T-helper 1 cell treated with Interleukin-12 subunit alpha and Interleukin-12 subunit beta and Interleukin-4 antibody, amounts not matched to agents 30 ng/mL and 1 ng/mL, for 36 hours (primary cell): ENCODE results near the gene GSTM2. TPM values are rescaled to one million over a fixed set of nuclear protein-coding genes. Genes with fewer than 3 reads are reported as not detected.

Experiments
- intact Hi-C: fragments of 100-400 bp; cut with micrococcal nuclease; formaldehyde crosslinking; loops from one replicate; pipeline ENCODE4 v1.15.1; 2024
- total RNA-seq: library from RNA; stranded (reverse); gene quantifications from 2 replicates; pipeline ENCODE4 v1.2.3, GENCODE V29; 2022

The GSTM2 gene
- total RNA-seq, 1 donor from 2014 or later, result 52.0 TPM

DNA sequence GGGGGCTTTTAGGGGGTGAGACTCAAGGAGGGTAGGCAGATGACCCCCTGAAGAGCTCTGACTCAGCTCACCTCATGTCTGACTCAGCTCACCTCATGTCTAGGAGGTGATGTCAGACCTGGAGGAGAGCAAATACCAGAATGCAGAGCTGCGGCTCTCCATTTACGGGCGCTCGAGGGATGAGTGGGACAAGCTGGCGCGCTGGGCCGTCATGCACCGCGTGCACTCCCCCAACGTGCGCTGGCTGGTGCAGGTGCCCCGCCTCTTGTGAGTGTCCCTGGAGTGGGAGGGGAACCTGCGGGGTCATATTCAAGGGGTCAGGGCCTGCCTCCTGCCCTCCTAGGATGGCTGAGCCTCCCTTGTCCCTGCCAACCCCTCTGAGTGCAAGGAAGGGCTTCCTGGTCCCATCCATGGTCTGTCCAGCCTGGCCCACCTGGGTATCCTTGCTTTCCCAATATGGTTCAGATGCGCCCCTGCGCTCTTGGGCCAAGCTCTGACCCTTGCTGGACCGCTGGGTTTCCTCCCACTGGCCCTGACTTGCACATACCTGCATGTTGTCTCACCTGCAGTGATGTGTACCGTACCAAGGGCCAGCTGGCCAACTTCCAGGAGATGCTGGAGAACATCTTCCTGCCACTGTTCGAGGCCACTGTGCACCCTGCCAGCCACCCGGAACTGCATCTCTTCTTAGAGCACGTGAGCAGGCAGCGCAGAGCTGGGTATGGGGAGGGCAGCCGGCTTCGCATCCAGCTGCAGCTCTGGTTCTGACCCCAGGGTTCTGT lies 39.1 kb upstream of the GSTM2 start:
- intact Hi-C loops, result loop anchor here (1.0 kb wide), 1 partner anchor 82 kb away; no protein-coding TSS in a partner anchor

DNA sequence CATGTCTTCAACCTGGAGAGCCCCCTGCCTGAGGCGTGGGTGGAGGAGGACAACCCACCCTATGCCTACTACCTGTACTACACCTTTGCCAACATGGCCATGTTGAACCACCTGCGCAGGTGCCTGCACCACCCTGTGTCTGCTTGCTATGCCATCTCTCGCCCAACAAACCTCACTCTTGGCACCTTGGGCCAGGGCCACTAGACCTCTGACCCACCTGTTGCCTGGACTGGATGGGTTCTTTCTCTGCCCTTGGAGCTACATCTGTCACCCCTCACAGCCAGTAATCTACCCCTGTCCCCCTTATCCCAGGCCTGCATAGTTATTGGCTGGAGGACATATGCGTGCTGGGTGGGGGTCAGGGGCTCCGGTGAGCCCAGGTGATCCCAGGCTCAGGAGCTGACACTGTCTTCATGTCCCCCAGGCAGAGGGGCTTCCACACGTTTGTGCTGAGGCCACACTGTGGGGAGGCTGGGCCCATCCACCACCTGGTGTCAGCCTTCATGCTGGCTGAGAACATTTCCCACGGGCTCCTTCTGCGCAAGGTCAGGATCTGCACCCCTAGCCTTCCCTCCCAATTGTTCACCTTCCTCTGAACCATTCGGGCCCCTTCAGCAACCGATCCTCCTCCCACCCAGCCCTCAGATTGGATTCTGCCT lies 38.4 kb upstream of the GSTM2 start:
- intact Hi-C loops, result loop anchor here (1.0 kb wide), 1 partner anchor 83 kb away; no protein-coding TSS in a partner anchor

DNA sequence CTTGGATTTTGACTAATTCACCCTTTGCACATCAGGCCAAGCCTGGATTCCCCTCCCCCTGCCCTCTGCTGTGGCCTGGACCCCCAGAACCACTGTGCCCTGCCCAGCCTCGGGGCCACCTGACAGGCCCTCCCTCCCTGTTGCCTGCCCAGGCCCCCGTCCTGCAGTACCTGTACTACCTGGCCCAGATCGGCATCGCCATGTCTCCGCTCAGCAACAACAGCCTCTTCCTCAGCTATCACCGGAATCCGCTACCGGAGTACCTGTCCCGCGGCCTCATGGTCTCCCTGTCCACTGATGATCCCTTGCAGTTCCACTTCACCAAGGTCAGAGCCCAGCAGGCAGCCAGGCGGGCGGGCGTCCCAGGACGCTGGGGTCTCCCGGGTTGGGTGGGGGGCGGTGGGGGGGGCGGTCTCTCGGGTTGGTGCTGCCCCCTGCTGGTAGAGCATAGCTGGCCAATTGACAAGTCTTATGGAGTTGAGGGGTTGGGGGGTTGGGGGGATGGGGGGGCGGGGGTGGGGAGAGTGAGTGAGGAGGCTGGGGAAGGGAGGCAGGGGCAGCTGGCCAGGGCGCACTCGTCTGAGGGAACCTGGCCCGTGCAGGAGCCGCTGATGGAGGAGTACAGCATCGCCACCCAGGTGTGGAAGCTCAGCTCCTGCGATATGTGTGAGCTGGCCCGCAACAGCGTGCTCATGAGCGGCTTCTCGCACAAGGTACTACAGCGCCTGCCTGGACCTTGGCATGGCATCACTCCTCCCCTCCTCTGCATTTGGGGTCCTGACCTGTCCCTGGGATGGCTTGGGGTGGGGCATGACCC lies 37.6 kb upstream of the GSTM2 start:
- intact Hi-C loops, result no loop called here

DNA sequence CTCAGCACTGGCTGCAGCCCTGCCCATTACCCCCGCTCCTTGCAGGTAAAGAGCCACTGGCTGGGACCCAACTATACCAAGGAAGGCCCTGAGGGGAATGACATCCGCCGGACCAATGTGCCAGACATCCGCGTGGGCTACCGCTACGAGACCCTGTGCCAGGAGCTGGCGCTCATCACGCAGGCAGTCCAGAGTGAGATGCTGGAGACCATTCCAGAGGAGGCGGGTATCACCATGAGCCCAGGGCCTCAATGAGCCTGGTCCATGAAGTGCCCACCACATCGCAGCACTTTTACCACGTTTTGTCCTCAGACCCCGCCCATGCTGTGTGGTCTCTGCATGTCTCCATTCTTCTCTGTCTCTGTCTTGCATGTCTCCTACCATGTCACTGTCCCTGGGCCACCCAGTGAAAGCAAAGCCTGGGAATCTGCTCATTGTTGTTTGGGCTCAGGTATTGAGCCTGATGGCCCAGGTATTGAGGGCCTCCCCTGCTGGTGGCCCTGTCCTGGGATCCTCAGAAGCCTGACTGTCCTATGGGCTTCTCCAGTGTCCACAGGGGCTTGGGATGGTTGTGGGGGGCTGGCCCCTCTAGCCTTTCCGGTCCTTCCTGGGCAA lies 36.9 kb upstream of the GSTM2 start:
- intact Hi-C loops, result no loop called here

DNA sequence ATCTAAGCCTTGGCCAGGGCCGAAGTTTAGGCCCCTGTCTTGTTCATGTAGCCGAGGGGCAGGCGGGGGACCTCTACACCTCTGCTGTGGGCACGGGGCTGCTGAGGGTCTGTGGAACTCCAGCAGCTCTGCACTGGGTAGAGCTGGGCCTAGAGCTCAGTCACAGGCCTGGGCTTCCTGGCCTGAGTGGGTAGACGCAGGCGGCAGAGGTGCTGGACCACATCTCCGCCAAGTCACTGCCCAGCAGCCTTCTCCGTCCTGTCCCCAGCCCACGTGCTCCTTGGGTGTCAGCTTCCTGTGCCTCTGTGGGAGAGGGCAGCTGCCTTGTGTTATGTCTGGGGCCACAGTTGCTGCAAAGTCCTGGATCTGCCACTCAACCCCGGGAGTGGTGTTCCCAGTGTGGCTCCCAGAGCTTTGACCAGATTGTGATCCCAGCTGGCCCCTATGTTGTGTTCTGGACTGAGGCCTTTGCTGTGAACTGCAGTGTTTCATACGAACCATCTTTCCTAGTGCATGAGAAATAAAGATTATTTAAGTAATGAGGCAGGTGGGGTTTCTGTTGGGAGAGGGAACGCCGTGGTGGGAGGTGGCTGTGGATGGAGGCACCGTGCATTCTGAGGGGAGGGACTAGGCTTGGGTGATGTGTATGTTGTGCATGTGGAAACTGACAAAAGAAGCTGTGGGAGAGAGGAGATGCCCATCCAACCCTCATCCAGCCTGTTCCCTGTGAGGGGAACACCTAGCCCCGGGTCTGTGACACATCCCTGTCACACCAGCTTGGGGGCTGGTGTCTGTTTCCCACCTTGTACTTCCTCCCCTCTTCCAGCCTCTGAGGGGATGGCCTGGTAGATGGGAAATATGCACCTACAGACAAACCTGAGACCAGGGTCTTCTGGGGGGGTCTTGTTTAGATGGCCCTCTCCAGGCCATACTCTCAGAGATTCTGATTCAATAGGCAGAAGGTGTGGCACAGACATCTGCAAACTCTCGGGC lies 36.0 kb upstream of the GSTM2 start:
- intact Hi-C loops, result no loop called here

DNA sequence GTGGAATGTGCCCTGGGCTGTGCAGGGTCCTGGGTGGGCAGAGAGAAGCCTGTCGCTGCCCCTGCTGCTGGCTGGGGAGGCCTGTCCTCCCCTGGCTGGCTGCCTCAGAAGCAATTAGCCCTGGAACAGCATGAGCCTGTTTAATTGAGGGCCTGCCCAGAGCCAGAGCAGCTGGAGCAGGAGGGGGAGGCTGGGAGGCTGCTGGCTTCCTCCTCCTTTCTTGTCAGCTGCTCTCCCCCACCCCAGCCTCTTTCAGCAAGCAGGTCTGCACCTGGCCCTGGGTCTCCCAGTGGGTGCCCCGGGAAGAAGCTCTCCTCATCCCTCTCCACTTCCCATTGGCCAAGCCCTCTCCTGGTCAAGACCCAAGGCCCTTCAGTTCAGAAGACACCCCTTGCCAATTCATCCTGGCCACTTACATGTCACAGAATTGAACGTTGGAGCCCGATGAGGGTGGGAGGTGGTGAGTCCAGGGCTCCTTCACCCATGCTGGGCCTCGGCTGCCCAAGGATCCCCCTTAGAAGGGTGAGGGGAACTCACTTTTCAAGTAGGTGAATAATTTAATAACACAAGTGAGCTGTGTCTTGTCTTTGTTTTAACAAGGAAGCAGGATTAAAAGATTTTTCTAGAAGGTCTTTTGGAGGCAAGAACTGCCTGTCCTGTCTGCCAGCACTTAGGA lies 35.0 kb upstream of the GSTM2 start:
- intact Hi-C loops, result no loop called here

DNA sequence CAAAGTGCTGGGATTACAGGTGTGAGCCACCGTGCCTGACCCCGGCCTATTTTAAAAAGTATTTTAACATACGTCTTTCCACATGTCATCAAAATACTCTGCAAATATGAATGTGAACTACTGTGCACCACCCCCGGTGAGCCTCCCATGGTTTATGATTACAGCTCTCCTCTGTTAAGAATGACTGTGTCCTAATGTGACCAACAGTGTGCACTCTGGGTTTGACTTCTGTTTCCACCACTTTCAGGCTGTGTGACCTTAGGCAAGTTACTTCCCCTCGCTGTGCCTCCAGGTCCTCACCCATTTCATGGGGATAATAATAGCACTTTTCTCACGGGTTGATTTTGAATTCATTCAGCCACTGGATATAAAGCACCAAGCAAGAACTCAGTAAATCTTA lies 33.6 kb upstream of the GSTM2 start:
- intact Hi-C loops, result no loop called here

DNA sequence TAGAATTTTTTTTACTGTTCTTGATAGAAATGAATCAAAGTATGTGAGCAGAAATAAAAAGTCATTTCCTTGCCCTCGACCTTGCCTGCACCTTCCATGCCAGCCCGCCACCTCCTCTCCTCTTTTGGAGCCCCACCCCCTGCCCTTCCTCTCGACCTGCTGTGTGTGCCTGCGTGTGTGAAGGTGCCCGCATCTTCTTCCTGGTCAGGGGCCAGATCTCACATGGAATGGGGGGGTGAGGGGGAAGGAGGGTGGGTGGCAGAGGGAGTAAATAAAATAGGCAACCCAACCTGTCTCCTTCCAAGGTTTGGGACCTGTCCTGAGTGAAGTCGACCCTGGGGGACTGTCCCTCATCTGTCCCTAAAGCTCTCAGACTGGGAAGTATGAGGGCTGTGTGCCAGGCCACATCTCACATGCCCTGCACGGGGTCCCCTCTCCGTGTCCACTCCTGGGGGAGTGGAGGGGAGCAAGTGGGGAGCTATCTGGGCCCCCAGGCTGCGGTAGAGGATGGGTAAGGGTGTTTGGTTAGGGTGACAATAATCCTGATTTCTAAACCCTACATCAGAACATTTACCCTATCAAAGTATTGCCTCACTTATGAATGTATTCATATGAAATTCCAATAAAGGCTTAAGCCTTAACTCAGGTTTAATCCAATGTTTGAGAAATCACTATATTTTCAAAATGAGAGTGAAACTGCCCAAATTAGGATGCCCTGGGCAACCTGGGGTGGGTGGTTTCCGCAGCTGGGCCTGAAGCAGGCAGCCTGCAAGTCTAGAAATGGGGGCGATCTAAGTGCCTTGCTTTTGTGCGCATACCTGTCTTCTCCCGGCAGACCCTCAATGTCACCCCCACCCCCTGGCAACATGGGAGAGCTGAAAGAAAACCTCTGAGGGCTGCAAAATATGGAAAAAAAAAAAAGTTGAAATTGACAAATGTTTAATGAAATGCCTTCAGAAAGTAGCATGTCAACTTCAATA lies 32.8 kb upstream of the GSTM2 start:
- intact Hi-C loops, result no loop called here

DNA sequence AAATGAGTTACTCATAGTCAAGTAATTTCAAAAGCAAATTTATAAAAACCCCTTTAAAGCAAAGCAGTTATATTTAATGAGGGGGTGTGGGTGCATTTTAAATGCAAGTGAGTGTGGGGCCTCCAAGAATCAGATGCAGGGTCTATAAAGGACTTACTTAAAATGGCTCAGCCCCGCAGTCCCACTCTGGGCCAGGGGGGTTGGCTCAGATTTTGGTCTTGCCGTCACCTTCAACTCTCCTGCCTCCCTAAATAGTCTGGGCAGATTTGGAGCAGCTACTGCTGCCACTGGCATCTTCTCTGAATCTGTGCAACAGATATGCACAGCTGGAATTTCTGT lies 32.0 kb upstream of the GSTM2 start:
- intact Hi-C loops, result no loop called here

DNA sequence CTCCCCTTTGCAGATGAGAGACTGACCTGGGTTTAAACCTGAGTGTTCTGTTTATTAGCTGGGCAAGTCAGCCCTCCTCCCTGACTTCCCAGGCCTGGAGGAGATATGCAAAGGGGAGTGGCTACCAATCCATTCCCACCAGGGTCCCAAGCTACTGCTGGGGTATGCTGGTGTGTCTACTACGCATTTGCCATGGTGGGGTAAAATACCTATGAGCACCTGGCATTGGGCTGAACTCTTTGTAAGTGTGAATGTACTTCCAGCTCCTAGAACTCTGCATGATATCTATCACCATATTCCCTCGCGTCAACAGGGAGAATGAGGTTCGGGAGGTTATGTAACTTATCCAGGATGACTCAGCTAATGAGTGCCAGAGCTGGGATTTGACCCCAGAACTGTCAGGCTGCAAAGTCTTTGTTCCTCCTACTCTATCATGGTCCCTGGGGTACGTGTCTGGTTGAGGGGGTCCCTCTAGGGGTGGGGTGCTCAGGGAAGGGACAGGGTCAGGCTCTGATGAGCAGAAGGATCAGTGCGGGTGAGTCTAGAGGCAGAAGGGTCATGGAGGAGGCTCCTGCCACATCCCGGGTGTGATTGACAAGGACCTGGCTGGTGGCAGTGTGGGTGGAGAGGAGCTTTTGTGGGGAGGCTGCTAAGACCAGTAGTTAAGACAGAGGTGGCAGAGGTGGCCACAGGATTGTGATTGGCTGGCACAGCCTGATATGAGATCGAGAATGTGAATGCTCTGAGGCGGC lies 31.5 kb upstream of the GSTM2 start:
- intact Hi-C loops, result no loop called here

DNA sequence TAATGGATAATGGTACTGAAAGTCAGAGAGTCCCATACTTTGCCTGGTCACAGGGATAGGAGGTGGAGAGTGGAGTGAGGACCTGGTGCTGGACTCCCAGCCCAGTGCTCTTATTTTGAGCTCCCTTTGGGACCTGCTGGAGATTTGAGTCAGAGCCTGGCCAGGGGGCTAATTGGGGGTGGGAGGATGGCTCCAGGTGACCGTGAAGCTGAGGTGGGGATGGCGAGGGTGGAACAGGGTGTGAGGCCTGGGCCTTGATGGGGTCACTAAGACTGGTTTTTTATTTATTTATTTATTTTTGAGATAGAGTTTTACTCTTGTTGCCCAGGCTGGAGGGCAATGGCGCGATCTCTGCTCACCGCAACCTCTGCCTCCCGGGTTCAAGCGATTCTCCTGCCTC lies 30.4 kb upstream of the GSTM2 start:
- intact Hi-C loops, result no loop called here

DNA sequence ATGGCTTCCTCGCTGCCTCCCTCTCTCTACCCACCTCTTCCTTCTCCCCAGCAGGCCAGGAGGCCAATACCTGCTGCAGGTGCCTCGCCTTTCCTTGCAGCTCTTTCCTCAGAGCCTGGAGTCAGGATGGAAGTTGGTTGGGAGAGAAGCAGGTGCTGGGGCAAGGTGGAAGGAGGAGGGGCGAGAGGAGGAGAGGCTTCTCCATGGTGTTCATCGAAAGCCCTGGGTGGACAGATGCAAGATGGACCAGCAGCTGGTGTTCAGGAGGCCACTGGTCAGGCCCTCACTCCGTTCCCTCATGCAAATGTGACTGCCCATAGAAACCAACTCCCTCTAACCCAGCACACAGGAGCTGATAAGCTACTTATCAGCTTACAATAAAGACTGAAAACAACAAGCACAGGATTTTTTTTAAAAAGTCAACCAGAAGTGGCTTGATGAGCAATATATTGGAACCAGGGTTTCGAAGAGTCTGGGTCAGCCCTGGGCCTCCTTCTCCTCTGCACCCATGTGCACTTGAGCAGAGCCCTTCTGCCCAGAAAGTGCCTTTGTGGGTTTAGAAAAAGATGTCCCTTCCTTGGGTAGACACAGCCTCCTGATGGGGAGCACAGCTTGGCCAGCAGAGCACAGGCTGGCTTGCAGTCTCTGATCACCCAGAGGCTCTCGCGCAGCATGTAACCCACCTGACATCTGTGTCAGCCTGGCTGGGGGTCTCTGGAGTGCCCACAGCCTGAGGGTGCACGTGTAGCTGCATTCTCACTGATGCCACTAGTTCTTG lies 28.6 kb upstream of the GSTM2 start:
- intact Hi-C loops, result no loop called here

DNA sequence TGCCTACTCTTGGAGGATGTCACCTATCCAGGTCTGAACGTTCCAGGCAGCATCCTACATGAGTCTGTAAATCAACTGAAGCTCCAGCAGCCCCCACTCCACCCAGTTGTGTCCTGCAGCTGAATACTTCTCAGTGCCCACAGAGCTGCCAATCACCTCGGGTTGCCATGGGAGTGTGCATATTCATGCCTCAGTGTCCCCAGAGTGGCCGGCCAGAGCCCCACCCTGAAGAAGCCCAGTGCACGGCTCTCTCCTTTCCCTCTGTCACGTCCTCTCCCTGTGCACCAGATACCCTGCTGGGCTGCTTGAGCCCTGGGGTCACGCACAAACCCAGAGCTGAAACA lies 28.0 kb upstream of the GSTM2 start:
- intact Hi-C loops, result loop anchor here (1.0 to 10.0 kb wide), 6 partner anchors 21 to 371 kb away; partner anchors contain the start of genes AMPD2, CSF1, GNAT2 and GSTM2

DNA sequence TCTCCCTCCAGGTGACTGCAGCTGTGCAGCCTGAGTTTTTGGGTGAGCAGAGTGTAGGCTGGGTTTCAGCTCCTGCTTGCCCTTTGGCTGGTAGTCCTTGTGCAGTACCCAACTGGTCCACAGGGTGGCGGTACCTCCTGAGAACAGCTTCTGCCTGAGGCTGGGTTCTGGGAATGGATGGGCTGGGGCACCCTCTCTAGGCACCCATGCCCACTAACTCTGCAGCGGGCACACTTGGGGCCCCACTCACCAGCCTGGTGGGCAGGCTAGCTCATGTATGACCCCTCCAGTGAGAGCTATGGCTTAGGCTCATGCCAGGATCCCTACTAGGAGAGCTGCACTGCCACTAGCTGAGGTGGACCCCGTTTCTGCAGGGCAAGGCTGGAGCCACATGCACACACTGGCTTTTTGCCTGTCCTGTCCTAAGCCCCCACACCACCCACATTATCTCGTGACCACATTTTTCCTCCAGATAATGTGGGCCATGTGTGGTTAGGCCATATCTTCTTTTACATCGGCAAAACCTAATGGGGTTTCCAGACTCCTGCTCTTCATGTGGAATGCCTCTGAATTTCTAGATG lies 27.5 kb upstream of the GSTM2 start:
- intact Hi-C loops, result loop anchor here (1.0 to 10.0 kb wide), 6 partner anchors 21 to 371 kb away; partner anchors contain the start of genes AMPD2, CSF1, GNAT2 and GSTM2

DNA sequence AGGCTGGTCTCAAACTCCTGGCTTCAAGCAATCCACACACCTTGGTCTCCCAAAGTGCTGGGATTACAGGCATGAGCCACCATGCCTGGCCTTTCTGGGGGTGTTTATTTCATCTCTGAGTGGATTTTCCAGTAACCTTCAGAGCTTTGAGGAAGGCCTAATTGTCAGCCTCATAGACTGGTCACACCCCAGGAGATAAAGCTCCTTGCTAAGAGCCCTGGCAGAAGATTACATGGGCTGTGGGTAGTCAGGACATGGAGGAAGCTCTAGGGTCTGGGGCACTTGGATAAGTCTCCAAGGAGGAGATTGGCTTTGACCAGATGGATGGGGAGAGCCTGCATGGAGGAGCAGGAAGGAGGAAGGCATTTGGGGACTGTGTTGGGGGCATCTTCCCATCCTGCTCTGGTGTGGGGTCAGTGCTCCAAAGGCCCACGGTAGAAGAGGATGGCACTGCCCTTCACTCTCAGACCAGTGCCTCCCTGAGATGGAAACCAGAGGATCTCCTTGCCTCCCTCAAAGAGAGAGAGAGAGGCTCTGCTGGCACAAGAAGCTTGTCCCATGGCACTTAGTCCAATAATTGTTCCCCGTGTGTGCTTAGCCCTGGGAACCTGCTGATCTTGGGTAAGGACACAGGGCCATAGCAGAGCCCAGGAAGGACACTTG lies 26.6 kb upstream of the GSTM2 start:
- intact Hi-C loops, result loop anchor here (10.0 kb wide), 2 partner anchors 274 to 356 kb away; partner anchors contain the start of genes CSF1 and PSRC1

DNA sequence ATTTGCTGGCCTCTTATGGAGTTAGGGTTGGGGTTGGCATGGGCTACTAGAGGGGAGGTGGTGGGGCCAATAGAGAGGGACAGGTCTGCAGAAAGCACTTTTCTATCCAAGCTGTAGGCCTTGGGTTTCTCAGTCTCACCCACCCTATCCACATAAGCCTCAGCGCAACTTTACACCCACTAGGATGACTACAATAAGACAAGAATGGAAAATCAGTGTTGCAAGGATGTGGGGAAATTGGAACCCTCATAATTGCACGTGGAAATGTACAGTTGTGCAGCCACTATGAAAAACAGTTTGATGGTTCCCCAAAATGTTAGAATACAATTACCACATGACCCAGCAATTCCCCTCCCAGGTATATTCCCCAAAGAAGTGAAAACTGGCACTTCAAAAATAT lies 26.0 kb upstream of the GSTM2 start:
- intact Hi-C loops, result loop anchor here (2.0 to 10.0 kb wide), 3 partner anchors 45 to 357 kb away; partner anchors contain the start of genes CSF1, GSTM1 and PSRC1
